Stimulated activated CD4-positive, alpha-beta T cell treated with anti-CD3 and anti-CD28 coated beads, Interleukin-1b, Interleukin-23, amount 100 ng/mL, for 4 hours (primary cell): ENCODE measurements around the gene MEG3.

Experiments
- DNase-seq, 2 donors: peaks; one replicate each; pipeline ENCODE4 v3.0.0-alpha.2; 2020; ENCODE audit warnings: low read depth in 2 of 2

MEG3 gene

DNA sequence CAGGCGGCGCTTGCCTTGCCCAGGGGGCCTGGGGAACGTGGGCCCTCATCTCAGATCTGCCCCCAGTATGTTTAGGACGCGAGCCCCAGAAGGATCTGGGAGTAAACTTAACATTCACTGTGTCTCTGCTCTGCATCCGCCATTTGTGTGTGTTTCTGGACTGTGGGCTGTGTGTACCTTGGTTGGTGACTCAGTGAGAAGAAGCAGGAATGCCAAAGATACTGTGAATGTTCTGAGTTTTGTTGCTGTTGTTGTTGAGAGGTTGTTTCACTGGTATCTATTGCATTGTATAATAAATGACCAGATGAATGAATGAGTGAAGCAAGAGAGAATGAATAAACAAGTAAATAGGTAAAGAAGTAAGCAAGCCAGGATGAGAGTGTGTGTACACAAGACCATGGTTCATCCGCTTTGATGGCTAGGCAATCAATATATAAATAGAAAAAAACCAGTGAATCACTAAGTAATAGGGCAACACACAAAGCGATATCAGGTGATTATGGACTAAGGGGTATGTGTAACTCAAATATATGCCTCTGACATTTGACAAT lies 20.5 kb downstream of the MEG3 start:
- DNase-seq = no peak

DNA sequence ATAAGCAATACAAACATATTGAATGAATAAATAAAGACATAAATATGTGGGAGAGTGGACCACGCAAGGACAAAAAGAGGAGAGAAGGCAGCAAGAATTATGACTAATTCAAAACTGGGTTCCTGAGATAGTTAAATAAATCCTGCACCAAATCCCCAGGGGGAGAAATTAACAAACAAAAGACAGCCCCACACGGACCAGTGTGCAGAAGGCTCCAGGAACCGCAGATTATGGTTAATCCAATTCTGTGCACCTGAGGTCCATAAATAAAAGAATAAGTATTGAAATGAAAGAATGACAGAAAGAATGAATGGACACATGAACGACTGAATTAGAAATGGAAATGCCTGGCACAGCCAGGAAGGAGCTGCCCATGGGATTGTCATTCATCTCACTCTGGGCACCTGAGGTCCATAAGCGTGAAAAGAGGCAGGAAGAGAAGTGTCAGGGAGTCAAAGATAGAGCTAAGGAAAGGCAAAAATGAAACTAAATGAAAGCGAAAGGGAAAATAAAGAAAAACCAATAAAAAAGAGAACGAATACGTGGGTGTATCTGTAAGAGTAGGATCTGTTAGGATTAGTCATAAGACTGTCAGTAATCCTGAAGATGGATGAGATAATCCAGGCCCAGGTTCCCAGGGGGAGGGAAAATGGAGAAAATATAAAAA lies 23.3 kb downstream of the MEG3 start:
- DNase-seq = no peak

DNA sequence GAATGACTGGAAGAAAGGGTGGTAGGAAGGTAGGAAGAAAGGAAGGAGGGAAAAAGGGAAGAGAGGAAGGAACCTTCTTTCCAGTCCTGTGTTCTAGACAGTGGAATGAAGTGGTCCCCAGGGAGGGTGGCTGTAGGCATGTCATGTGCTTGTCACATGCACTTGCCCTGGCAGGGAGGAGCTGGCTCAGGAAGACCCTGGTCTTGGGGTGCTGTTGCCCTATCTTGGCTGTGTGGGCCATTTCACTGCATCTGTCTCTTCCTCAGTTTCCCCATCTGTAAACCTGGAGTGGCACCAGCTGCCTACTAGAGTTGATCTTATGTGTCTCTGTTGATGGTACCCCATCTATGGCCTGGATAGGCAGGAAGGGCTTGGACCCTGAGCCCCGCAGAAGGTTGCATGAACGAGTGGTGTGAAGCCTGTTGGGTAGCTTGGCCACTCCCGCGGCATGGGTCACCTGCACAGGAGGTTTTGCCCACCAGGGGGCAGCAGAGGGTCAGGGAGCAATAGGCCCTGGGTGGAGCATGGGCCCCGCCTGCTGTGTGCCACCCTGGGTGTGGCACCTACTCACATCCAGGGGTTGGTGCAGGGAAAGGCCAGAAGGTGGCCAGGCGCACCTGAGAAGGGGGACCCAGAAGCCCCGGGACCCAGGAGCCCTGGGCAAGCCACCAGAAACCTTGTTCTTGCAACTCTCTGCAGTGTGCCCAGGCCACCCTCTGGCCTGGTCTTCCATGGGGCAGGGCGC lies 25.1 kb downstream of the MEG3 start:
- DNase-seq = peak; percentile 74 to 78

DNA sequence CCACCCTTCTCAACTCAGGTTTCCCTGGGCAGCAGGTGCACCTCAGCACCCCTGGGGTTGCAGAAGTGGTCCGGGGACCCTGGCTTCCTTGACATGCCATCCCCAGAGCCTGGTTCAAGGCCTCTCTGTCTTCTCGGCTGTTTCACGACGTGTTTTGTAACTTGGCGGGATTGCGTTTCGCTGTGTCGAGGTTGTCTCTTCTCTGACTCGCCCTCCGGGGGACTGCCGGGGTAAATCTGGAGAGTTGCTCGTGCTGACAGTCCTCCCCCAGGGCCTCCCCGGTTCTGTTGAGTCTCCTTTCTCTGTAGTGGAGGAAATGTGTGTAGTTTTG lies 25.6 kb downstream of the MEG3 start:
- no peak for DNase-seq

DNA sequence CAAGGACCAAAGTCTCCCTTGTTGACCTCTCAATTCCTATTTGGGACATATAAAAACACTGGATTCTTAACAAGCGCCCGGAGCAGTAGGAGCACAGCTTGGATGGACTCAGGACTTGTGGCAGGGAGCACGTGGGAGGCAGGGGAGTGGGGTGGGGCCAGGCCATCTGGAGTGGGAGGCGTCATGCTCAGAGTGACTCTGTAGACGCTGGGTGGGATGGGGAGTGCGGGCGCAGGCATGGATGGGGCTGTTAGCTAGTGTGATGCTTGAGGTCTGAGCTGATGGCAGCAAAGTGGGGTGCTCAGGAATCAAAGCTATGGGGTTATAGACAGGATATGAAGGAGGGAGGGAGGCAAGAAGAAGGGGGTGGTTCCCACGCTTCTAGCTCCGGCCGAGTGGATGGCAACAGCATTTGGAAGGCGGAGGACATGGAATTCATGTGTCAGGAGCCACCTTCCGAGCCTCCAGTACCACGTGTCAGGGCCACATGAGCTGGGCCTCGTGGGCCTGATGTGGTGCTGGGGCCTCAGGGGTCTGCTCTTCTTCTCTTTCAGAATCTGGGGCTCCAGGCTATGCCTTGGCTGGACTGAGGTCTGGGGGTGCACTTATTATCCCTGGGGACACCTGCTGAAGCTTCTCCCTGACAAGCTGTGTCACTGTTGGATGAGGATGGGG lies 26.2 kb downstream of the MEG3 start:
- DNase-seq = no peak

DNA sequence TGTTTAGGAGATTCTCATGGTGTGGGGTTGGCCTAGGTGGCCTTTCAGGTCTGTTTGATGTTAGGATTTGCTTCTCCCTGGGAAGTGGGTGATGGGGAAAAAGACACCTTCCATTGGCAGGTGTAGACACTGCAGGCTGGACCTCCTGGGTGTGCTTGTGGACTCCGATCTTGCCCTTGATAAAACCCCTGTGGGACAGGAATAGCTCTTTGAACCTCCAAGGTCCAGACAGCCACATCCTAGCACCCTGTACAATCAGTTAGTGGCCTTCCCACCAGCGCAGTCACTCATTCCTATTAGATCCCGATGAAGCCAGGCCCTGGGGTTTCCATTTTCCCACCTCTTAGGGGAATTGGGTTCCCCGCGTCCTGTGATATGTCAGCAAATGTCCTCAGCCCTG lies 28.5 kb downstream of the MEG3 start:
- DNase-seq = no peak

DNA sequence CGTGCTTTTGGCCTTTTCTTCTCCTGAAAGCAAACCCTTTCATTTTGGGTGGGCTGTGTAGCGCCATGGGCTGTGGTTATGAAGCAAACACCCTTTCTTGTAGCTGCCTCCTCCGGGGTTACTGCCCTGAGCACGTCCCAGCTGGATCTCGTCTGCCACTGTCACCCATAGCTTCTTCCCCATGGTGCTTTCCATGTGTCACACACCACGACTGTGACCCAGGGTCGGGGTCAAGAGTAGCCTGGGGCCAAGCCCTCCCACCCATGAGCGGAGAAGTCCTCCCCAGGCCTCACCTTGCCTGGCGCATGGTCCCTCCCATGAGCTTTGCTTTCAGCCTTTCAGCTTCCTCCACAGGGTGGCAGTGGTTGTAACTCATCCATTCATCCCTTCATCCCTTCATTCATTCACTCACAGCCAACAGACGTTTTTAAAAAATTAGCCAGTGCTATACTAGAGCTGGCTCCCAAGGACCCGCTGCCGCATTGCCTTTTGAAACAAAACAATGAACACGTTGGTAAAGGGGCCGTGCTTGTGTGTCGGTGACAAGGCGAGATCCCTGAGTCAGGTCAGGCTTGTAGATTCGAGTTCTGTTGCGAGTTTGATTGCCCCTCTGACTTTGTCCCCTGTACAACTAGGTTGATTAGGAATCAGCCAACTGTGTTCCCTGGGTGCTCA lies 29.5 kb downstream of the MEG3 start:
- DNase-seq = no peak

DNA sequence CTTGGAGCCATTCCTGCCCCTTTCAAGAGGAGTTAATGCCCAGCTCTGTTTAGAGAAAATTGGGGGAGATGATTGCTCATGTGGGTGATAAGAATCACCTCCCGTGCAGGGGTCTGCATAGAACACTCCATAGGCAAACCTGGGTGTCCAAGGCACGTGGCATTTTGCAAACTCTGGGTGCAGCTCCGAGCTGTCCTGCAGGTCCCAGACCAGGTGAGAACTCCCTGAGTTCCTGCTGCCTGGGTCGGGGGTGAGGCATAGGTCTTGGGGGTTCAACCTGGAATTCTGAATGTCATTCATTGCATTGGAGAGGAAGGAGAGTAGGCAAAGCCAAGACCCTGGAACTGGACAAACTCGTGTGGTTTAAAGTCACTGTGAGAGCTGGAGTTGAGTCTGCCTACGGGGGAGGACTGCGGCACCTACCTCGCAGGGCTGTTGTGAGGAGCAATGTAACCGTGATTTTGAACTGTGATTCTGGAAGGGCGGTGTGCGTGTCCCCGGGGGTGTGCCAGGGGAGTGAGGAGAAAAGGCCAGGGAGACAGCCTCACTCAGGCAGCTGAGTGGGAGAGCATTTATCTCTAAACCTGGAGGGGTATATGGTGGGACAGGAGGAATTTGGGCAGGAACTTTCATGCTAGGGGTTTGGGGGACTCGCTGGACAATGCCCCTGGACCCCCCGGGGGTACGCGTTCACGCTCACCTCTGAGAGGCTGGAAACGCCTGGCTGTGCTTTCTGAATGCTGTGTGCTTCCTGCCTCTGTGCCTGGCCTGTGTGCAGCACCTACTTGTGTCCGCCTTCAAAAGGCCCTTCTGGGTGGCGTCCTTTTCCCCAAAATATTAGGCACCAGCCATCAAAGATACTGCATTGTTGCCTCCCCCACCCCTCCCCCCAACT lies 30.4 kb downstream of the MEG3 start:
- DNase-seq = no peak

DNA sequence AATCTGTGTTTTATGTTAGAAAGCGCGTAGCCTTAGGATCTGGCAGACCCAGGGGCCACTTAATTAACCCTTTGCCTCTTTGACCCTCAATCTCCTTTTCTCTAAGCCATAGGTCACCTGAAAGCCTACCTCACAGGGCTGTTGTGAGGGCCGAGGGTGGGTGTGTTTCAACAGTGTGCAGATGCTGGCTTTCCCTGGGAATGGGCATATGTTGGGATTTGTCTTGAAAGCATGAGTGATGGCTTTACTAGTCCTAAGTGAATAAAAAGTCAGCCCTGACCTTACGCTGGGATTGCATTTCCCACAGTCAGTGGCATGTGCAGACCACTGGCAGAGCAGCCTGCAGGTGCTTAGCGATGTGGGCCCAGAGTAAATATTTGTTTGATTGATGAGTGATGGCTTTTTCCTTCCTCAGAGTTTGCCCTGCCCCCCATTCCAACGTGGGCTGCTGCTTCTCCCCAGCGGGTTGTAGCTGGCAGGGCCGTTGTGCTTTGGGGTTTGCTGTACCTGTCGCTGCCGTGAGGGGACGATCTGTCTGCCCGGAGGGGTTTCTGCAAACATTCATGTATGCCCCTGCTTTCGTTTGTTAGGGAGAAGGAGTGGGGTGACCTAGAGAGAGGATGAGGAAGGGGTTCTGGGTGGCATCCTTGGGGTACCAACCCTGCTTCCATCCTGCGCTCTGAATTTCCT lies 31.5 kb downstream of the MEG3 start:
- DNase-seq = no peak

DNA sequence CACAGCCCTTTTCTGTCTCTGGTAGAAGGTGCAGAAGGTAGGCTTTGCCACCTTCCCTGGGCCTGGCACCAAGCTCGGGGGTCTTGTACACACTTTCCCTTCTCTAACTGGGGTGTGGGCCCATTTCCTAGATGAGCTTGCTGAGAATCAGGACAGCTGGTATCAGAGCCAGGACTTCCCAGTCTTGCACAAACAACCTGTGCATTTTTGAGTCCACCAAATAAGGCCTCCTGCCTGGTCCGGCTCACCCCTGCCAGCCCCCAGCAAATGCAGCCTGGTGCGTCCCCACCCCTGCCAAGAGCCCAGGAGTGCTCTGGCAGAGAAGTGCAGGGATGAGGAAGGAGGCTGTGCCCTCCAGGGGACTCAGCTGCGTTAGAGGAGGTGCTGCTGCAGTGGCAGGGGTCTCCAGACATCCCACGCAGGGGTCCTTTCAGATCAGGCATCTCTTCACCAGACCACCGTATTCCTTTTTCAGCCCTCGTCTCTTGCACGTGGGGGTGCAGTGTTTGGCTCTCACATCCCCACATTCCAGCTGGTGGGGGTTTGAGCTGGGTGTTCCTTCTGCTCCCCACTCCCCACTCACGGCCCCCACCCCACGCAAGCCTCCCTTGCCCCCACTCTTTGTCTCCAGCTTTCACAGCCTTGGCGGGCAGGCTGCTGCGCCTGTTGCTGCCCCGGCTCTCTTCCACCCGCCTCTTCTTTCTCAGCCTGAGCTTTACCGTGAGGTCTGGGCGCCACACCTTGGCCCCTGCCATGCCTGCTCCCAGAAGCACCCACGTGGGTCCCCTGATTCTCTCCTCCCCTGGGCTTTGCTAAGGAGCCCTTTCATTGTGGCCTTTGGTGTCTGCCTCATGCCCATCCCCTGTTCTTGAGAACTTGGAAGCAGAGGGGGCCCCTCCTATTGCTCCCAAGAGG lies 32.3 kb downstream of the MEG3 start:
- no peak for DNase-seq

DNA sequence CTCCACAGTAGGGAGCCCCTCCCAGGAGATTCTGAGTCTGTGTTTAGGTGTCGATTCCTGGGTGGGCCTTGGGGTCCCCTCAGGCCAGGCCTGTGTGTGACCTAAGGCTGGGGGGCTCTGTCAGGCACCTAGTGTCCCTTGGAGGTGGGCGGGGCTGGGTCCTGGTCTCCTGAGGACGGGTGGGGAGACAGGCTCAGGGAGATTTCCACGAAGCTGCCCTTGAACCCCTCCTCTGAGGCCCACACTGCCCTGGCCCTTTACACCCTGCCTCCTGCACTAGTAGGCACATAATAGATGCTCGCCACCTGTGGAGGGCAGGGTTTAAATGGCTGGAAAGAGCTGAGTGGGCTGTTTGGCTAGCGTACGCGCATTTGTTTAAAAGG lies 32.9 kb downstream of the MEG3 start:
- DNase-seq = no peak

DNA sequence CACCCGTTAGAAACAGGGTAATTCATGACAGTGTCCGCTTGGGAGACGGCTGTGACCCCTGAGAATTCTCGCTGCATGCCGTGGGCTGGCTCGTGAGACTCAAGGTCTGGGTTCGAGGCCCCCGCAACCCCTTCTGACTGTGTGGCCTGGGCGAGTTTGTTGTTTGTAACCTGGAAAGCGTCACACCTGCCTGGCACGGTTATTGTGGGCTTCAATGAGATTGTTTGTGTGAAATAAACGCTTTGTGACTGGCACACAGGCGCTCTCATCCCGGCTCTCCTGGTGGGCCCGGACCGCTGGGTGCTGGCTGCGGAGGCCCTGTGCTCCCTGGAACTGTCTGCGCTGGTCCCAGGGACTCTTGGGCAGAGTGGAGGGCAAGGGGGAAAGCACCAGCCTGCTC lies 33.9 kb downstream of the MEG3 start:
- no peak for DNase-seq

DNA sequence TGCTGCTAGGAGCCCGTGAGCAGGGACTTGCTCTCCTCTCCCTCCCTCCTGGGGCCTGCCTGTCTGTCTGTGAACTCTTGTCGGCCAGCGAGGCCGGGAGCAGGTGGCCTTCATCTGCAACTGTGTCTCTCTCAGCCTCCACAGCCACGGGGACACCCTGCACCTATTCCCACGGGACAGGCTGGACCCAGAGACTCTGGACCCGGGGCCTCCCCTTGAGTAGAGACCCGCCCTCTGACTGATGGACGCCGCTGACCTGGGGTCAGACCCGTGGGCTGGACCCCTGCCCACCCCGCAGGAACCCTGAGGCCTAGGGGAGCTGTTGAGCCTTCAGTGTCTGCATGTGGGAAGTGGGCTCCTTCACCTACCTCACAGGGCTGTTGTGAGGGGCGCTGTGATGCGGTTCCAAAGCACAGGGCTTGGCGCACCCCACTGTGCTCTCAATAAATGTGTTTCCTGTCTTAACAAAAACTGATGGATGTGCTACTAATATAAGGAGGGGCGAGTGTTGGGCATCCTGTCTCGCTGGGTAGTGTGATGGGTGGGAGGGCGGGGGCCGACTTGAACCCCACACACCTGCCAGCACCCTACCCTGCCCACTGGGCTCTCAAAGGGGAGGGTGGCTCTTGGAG lies 34.8 kb downstream of the MEG3 start:
- DNase-seq = no peak

DNA sequence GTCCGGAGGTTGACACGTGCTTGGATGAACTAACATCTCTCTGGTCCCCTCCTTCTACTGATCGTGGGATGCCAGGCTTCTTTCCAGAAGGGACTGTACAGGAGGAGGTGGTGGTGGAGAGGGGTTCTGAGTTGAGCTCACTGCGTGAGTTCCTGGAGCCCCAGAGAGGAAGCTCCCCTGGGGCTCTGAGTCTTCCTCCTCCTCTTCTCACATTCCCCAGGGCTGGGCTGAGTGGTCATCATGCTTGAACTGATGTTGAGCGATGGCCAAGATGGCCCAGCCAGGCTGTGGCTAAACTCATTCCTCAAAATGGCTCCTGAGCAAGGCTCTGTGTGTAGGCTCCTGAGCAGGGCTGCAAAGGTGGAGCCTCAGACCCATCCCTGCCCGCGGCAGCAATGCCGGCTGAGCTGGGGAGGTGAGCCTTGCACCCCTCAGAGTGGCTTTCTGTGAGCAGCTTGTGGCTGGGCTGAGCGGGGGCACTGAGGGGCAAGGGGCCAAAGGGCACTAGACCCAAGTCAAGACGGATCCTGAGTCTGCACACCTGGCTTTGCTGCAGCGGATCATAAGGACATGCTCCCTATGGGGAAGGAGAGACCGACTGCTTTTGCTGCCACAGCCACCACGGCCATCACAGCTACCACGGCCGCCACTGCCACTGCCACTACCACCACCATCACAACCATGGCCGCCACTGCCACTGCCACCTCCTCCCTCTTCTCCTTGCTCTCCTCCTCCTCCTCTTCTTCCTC lies 35.4 kb downstream of the MEG3 start:
- no peak for DNase-seq

DNA sequence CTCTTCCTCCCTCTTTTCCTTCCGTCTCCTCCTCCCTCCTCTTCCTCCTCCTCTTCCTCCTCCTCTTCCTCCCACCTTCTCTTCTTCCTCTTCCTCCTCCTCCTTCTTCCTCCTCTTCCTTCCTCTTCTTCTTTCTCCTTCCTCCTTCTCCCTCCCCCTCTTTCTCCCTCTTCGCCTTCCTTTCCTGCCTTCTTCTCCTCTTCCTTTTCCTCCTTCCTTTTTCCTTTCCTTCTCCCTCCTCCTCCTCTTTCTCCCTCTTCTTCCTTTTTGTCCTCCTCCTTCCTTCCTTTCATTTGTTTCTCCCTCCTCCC lies 36.0 kb downstream of the MEG3 start:
- DNase-seq = no peak

DNA sequence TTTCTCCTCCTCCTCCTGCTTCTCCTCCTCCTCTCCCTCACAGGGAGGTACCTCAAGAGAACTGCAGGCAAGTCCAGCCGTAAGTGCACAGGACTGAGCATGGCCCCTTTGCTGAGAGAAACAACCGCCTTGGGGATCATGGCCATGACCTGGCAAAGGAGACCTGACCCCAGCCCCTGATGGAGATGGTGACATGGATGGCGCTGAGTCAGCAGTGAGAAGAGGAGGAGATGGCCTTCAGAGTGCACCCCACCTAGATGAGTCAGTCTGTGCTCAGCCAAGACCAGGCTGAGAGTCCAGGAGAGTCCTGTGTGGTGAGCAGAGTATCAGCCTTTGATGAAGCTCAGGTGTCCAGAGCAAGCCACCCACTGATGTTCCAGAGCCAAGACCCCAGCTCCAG lies 36.4 kb downstream of the MEG3 start:
- DNase-seq = no peak

DNA sequence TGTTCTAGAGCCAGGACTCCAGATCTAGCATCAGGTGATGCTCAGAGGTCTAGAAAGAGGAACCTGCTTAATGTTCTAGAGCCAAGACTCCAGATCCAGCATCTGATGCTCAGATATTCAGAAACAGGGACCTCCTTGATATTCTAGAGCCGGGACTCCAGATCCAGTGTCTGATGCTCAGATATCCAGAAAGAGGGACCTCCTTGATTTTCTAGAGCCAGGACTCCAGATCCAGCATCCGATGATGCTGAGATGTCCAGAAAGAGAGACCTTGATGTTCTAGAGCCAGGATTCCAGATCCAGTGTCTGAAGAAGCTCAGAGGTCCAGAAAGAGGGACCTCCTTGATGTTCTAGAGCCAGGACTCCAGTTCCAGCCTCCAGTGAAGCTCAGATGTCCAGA lies 36.9 kb downstream of the MEG3 start:
- no peak for DNase-seq

DNA sequence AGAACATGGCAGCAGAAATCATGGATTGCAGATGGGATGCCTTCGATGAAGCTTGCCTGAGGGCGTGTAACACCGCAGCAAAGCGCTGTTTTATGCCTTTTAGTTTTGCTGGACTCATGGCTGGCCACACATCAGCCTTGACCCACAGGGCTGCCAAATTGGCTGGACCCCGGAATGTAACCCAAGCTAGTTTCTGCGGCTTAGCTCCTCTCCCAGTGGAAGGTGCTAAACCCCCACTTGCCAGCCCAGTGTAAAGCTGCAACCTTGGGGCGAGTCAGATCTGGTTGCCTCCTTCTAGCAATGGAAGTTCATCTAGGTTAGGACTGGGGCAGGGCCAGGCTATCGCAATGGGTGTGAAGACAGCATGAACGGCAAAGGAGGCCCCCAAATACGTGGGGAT lies 38.3 kb downstream of the MEG3 start:
- DNase-seq = no peak
